A673 (cell line): ENCODE results near the gene ROR2.

ENCODE experiments used
- CTCF ChIP-seq: fragments of 300-800, 200-600 bp; sonication (generic); conservative IDR thresholded peaks from 2 replicates; pipeline ENCODE4 v1.5.1; 2017; ENCODE audit warnings: low read depth, mild to moderate bottlenecking, antibody characterized with exemption, low read length, moderate library complexity, mixed read lengths
- EZH2 ChIP-seq: fragments of 200-600 bp; sonication (generic); IDR thresholded peaks from 2 replicates; pipeline ENCODE4 v1.6.1; 2017; ENCODE audit warnings: borderline replicate concordance, low read depth, mild to moderate bottlenecking, mixed read lengths, antibody characterized with exemption, low read length; ENCODE audit not compliant: poor library complexity, severe bottlenecking

GRCh38 chr9:91725651-91726050 lies 224.4 kb downstream of the ROR2 start:
- TF ChIP-seq CTCF (no peak), EZH2 (no peak)
